ENCODE measurements around the gene CDKN3.
"Not testable (repeated sequence)": the region's sequence is repeated elsewhere in the genome, so short reads cannot be mapped to it uniquely, and the experiment has no call there.

The CDKN3 gene

DNA sequence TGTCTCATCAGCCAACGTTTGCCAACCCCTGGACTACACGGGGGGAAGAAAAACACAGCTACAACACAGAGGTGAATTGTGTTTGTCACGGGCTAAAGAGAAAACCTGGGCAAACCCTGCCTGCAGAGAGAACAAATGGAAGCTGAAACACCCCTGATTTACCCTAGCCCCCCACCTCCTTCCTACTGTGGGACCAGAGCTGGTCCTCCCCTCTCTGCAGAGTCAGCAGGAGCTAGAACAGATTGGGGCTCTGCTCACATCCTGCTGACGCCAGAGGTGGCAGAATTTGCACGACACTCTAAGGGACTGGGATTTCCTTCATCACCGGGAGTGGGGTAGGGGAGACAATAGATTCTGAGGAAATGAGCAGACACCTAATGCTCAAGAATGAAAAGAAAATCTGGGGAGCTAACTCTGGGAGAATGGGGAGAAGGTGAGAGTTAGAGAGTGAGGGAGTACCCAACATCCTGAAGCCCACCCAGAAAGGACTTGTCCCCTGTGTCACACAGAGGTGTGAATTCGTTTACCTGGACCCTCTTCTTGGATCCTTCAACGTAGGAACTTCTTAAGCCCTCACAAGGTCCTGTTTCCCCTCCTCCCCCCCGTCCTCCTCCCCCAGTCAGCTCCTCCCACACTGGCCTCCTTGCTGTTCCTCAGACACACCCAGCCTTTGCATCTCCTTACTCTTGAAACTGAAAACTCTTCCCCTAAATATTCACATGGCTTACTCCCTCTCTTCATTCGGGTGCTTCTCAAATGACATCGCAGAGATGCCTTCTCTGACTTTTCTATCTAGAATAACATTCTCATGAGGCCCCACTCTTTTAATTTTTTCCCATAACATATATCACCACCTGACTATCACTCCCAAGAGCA is 26.2 kb upstream of the CDKN3 start:
- no peak for DNase-seq (ENCODE audit: low read depth, low spot score)

GRCh38 chr14:54374117-54374884 is 22.5 kb upstream of the CDKN3 start:
- no peak for DNase-seq (ENCODE audit: low read depth, low spot score)

DNA sequence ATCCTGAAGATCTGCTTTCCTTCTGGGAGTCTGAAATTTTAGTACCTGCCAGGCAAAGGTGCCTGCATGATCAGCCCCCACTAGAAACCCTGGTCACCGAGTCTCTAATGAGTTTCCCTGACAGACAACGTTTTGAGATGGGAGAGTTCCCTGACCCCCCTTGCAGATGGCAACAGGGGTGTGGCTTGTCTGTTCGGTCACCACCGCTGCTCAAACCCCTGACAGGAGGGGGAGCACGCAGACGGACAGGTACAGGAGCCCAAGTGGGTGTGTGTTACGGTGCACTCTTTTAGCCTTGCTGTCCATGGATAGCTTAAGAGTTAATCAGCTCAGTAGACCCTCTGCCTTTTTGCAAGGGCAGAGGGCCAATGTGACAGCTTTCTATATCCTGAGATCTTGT is 19.3 kb upstream of the CDKN3 start:
- DNase-seq (ENCODE audit: low read depth, low spot score) = no peak

- DNase-seq (ENCODE audit: low read depth, low spot score) = not testable (repeated sequence)
These were observed 17.9 kb upstream of the CDKN3 start for GRCh38 chr14:54378893-54379292.

GRCh38 chr14:54380558-54380957 is 16.2 kb upstream of the CDKN3 start:
- not testable (repeated sequence) for DNase-seq (ENCODE audit: low read depth, low spot score)

- no peak for DNase-seq (ENCODE audit: low read depth, low spot score)
These were observed 15.0 kb upstream of the CDKN3 start for GRCh38 chr14:54381821-54382220.

- no peak for DNase-seq (ENCODE audit: low read depth, low spot score)
These were observed 13.0 kb upstream of the CDKN3 start for GRCh38 chr14:54383835-54384234.

- no peak for DNase-seq (ENCODE audit: low read depth, low spot score)
These were observed 11.3 kb upstream of the CDKN3 start for GRCh38 chr14:54385556-54385955.

DNA sequence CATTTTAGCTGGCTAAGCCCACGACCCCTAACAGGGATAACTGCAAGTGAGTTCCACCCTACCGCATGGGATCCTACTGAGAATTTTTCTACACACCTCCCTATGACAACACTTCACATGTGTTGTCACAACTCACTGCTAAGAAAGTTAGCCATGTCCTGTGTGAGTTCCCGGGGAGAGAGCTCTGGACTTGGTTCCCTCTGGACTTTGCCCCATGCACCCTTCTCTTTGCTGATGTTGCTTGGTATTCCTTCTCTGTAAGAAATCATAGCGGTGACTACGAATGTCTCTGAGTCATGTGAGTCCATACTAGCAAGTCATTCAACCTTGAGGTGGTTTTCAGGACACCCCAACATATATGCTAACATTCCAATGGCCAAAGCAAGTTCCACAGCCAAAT is 9.5 kb upstream of the CDKN3 start:
- DNase-seq (ENCODE audit: low read depth, low spot score) = no peak

DNA sequence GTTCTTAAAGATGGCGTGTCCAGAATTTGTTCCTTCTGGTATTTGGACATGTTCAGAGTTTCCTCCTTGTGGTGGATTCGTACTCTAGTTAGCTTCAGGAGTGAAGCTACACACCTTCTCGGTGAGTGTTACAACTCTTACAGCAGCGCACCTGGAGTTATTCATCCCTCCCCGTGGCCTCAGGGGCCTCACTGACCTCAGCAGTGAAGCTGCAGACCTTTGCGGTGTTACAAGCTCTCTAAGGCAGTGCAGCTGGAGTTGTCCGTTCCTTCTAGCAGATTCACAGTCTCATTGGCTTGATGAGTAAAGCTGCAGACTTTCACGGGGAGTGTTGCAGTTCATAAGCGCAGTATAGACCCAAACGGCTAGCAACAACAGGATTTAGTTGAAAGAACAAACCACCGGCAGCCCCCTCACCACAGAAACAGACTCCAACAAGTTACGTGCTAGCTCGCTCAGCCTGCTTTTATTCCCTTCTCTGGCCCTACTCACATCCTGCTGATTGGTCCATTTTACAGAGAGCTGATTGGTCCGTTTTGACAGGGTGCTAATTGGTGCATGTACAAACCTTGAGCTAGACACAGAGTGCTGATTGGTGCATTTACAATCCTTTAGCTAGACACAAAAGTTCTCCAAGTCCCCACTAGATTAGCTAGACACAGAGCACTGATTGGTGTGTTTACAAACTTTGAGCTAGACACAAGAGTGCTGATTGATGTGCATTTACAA is 4.5 kb upstream of the CDKN3 start:
- no peak for DNase-seq (ENCODE audit: low read depth, low spot score)

DNA sequence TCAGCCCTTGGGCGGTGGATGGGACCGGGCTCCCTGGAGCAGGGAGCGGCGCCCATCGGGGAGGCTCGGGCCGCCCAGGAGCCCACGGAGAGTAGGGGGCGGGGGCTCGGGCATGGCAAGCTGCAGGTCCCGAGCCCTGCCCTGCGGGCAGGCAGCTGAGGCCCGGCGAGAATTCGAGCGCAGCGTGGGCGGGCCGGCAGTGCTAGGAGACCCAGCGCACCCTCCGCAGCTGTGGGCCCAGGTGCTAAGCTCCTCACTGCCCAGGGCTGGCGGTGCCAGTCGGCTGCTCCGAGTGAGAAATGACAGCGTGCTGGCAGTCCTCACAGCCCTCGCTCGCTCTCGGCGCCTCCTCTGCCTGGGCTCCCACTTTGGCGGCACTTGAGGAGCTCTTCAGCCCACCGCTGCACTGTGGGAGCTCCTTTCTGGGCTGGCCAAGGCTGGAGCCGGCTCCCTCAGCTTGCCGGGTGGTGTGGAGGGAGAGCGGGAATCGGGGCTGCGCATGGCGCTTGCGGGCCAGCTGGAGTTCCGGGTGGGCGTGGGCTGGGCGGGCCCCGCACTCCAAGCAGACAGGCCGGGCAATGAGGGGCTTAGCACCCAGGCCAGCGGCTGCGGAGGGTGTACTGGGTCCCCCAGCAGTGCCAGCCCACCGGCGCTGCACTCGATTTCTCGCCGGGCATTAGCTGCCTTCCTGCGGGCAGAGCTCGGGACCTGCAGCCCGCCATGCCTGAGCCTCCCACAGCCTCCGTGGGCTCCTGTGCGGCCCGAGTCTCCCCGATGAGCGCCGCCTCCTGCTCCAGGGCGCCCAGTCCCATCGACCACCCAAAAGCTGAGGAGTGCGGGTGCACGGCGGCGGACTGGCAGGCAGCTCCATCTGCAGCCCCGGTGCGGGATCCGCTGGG is 3.6 kb upstream of the CDKN3 start:
- not testable (repeated sequence) for DNase-seq (ENCODE audit: low read depth, low spot score)

DNA sequence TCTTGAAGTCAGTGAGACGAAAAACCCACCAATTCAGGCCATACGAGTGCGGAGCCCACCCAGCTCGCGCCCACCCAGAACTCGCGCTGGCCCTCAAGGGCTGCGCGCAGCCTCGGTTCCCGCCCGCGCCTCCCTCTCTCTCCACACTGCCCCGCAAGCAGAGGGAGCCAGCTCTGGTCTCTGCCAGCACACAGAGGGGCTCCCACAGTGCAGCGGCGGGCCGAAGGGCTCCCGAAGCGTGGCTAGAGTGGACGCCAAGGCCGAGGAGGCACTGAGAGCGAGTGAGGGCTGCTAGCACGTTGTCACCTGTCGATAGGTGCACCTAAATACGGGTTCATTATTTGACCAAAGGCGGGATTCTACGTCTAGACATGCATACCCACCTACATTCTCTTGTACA is 2.2 kb upstream of the CDKN3 start:
- no peak for DNase-seq (ENCODE audit: low read depth, low spot score)

DNA sequence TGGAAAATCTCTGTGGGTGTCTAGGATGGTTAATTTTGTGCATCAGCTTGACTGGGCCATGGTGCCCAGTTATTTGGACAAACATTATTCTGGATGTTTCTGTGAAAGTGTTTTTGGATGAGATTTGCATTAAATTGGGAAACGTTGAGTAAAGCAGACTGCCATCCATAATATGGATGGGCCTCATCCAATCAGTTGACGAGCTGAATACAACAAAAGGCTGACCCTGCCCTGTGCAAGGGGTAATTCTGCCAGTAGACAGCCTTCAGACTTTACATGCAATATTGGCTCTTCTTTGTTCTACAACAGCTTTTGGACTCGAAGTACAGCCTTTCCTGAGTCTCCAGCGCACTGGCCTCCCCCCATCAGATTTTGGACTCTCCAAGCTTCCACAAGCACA is 1.5 kb upstream of the CDKN3 start:
- no peak for DNase-seq (ENCODE audit: low read depth, low spot score)

- DNase-seq (ENCODE audit: low read depth, low spot score) = no peak
These were observed 1.1 kb upstream of the CDKN3 start for GRCh38 chr14:54395716-54396115.

GRCh38 chr14:54396183-54396492 is 669 bp upstream of the CDKN3 start:
- DNase-seq (ENCODE audit: low read depth, low spot score) = no peak

DNA sequence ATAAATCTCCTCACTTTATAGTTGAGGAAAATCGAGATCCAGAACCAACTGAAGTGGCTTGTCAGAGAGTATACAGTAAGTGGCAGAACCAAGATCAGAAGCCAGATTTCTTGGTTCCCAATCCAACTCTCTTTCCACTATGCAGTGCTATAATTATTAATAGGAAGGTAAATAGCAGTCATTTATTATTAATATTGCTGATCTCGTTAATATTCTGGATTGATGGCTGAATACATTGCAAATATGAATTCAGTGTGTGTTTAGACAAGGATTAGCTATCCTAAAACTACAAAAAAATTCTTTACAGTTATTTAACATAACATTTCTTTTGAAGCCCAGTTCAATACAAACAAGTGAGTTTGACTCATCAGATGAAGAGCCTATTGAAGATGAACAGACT is 2.8 kb downstream of the CDKN3 start:
- no peak for DNase-seq (ENCODE audit: low read depth, low spot score)

DNA sequence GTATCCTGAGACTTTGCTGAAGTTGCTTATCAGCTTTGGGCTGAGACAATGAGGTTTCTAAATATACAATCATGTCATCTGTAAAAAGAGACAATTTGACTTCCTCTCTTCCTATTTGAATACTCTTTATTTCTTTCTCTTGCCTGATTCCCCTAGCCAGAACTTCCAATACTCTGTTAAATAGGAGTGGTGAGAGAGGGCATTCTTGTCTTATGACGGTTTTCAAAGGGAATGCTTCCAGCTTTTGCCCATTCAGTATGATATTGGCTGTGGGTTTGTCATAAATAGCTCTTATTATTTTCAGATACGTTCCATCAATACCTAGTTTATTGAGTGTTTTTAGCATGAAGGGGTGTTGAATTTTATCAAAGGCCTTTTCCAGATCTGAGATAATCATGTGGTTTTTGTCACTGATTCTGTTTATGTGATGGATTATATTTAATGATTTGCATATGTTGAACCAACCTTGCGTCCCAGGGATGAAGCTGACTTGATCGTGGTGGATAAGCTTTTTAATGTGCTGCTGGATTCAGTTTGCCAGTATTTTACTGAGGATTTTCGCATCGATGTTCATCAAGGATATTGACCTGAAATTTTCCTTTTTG is 6.7 kb downstream of the CDKN3 start:
- DNase-seq (ENCODE audit: low read depth, low spot score) = not testable (repeated sequence)

DNA sequence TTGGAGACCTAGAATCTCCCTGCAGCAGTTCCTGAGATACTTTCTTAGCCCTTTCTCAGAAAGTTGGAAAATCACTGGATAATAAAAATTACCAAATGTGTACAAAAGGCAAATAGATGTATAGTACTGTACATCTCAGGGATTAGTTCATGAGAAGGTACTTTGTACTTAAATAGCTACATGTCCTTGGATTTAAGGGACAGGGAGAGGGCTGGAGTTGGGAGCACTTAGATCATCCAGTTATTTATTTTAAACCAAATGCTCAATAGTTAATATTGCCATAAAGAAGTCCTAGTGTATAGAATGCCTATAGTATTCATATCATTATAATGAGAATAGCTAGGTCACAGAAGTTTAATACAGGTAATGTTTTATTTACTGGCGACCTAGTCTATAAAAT is 13.4 kb downstream of the CDKN3 start:
- no peak for DNase-seq (ENCODE audit: low read depth, low spot score)

GRCh38 chr14:54411371-54411770 is 14.6 kb downstream of the CDKN3 start:
- no peak for DNase-seq (ENCODE audit: low read depth, low spot score)

DNA sequence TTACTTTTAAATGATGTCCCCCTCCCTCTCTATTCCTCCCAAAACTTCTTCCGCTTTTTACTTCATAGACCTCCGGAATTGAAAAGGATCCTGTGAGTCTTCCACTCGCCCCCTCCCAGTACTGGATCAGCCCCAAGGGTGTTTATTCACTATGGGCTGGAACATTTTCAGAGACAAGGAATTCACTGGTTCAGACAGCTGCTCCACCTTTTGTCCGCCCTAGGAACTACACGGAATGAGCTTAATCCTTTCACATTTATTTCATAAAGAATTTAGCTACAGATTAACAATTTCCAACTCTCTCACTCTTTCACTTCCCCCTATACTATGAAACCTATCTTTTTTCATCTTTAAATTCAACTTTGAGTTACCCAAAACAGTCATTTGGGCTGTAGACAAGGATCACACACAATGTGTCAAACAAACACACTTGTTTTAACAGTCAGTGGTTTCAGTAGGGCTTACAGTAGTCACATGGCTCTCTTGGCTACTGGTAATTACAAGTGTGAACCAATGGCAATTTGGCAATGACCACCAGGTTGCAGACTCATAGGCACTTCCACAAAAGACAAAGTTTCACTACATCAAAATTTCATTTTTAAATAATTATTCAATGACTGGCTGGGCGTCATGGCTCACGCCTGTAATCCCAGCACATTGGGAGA is 23.8 kb downstream of the CDKN3 start:
- no peak for DNase-seq (ENCODE audit: low read depth, low spot score)

Measured in iPS DF 19.7 (cell line).